GM06990 (cell line): Measurements from ENCODE around the gene NDNF.

Experiments
- DNase-seq: peaks from one replicate; pipeline ENCODE4 v3.0.0-alpha.2; 2011; ENCODE audit not compliant: insufficient read length; ENCODE audit errors: extremely low read depth
- H3K27me3 ChIP-seq: replicated peaks from 2 replicates; pipeline ENCODE4 v1.6.0; 2011; ENCODE audit warnings: low read length; ENCODE audit not compliant: control insufficient read depth, insufficient read depth
- H3K36me3 ChIP-seq: 2 replicates; pipeline ENCODE4 v1.5.1; 2011; ENCODE audit warnings: low read length; ENCODE audit not compliant: control insufficient read depth, insufficient read depth
- H3K4me3 ChIP-seq: replicated peaks from 2 replicates; pipeline ENCODE4 v1.5.1; 2011; ENCODE audit warnings: low read depth, mild to moderate bottlenecking, control low read depth, low read length
- TF ChIP-seq, protein P1 (sequence below): IDR thresholded peaks from 2 replicates; pipeline ENCODE4 v1.5.1; 2011; ENCODE audit warnings: low read length, control low read depth, mild to moderate bottlenecking, inconsistent platforms; ENCODE audit not compliant: insufficient read depth, poor library complexity, severe bottlenecking

The NDNF gene

GRCh38 chr4:120994521-120994920 lies 77.8 kb downstream of the NDNF start:
- no peak for DNase-seq
- no peak overlapping the region for H3K4me3 ChIP-seq
- no peaks in the 10 kb centered on the region for H3K36me3 ChIP-seq
- TF ChIP-seq, protein P1, sequence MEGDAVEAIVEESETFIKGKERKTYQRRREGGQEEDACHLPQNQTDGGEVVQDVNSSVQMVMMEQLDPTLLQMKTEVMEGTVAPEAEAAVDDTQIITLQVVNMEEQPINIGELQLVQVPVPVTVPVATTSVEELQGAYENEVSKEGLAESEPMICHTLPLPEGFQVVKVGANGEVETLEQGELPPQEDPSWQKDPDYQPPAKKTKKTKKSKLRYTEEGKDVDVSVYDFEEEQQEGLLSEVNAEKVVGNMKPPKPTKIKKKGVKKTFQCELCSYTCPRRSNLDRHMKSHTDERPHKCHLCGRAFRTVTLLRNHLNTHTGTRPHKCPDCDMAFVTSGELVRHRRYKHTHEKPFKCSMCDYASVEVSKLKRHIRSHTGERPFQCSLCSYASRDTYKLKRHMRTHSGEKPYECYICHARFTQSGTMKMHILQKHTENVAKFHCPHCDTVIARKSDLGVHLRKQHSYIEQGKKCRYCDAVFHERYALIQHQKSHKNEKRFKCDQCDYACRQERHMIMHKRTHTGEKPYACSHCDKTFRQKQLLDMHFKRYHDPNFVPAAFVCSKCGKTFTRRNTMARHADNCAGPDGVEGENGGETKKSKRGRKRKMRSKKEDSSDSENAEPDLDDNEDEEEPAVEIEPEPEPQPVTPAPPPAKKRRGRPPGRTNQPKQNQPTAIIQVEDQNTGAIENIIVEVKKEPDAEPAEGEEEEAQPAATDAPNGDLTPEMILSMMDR = no peak
- H3K27me3 ChIP-seq = no peaks in the 10 kb centered on the region

- DNase-seq = no peak
- Histone ChIP-seq H3K4me3 (no peak overlapping the region), H3K36me3 (no peaks in the 10 kb centered on the region), H3K27me3 (no peaks in the 10 kb centered on the region)
- TF ChIP-seq, protein P1 = no peak
Observed at GRCh38 chr4:120991885-120992284, 80.5 kb downstream of the NDNF start.

DNA sequence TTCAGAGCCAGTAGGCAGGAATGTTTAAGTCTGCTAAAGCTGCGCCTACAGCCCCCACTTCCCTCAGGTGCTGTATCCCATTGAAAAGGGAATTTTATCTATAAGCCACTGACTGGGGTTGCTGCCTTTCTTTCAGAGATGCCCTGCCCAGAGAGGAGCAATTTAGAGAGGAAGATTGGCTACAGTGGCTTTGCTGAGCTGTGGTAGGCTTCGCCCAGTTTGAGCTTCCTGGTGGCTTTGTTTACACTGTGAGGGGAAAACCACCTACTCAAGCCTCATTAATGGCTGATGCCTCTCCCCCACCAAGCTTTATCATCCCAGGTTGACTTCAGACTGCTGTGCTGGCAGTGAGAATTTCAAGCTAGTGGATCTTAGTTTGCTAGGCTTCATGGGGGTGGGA lies 82.1 kb downstream of the NDNF start:
- TF ChIP-seq, protein P1 = no peak
- no peak for DNase-seq
- H3K27me3 ChIP-seq = no peaks in the 10 kb centered on the region
- H3K36me3 ChIP-seq = no peaks in the 10 kb centered on the region
- H3K4me3 ChIP-seq = no peak overlapping the region
